ENCODE measurements around the gene CBLC.

DNA sequence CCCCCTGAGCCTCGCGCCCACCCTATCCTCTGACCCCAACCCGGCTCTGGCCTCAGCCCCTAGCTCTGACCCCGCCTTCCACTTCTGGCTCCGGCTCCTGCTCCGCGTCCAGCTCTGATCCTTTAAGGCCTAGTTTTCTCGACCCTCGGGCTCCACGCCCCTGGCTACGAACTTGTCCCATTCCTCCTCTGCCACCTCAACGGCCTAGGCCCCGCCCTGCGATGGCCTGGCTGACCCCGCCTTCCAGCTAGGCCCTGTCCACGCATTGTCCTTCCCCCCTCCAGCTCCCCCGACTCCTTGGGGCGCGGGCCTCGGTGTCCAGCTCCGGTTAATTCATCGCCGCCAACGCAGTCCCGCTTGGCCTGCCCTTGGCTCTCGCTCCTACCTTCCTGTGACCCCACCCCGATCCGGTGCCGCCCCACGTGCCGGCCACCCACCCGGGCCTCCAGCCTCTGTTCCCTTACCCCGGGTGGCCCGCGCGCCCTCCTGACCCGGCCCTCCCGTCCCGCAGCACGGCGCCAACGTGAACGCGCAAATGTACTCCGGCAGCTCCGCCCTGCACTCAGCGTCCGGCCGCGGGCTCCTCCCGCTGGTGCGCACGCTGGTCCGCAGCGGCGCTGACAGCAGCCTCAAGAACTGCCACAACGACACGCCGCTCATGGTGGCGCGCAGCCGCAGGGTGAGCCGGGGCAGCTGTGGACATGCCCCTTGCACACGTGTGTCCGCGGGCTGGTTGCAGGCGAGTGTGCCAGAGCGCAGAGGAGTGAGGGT, 19.8 kb upstream of the CBLC start:
- TF ChIP-seq ZNF707 (tag by site-specific recombination; IDR thresholded peaks at IDR 0.05) = no peak
- TF ChIP-seq, protein P1, sequence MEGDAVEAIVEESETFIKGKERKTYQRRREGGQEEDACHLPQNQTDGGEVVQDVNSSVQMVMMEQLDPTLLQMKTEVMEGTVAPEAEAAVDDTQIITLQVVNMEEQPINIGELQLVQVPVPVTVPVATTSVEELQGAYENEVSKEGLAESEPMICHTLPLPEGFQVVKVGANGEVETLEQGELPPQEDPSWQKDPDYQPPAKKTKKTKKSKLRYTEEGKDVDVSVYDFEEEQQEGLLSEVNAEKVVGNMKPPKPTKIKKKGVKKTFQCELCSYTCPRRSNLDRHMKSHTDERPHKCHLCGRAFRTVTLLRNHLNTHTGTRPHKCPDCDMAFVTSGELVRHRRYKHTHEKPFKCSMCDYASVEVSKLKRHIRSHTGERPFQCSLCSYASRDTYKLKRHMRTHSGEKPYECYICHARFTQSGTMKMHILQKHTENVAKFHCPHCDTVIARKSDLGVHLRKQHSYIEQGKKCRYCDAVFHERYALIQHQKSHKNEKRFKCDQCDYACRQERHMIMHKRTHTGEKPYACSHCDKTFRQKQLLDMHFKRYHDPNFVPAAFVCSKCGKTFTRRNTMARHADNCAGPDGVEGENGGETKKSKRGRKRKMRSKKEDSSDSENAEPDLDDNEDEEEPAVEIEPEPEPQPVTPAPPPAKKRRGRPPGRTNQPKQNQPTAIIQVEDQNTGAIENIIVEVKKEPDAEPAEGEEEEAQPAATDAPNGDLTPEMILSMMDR (tag by site-specific recombination; IDR thresholded peaks at IDR 0.05) = no peak
- TF ChIP-seq ZNF302 (tag by site-specific recombination; IDR thresholded peaks at IDR 0.05; ENCODE audit: low read depth) = no peak
- no peak for TF ChIP-seq ZNF174 (tag by site-specific recombination; IDR thresholded peaks at IDR 0.05)
- TF ChIP-seq ZNF138 (tag by site-specific recombination; IDR thresholded peaks at IDR 0.05; ENCODE audit: borderline replicate concordance) = no peak
- no peak for TF ChIP-seq ZNF660 (tag by site-specific recombination; IDR thresholded peaks at IDR 0.05)
- no peak for TF ChIP-seq ZNF792 (tag by site-specific recombination; IDR thresholded peaks at IDR 0.05)
- no peak for TF ChIP-seq ZBTB48 (tag by site-specific recombination; IDR thresholded peaks at IDR 0.05)
- no peak for TF ChIP-seq ZBTB7A (tag by site-specific recombination; IDR thresholded peaks at IDR 0.05; ENCODE audit: low read depth)
- TF ChIP-seq ZNF629 (tag by site-specific recombination; IDR thresholded peaks at IDR 0.05) = no peak
- no peak for TF ChIP-seq ZFP41 (tag by site-specific recombination; IDR thresholded peaks at IDR 0.05; ENCODE audit: borderline replicate concordance)
- no peak for TF ChIP-seq ZNF510 (tag by site-specific recombination; IDR thresholded peaks at IDR 0.05; ENCODE audit: insufficient replicate concordance)
- no peak for TF ChIP-seq ZBTB11 (tag by site-specific recombination; conservative IDR thresholded peaks at IDR 0.05; ENCODE audit: low read depth)
